HG03097 (cell line): ENCODE data around the gene COPB2.
"Not testable (repeated sequence)": the region's sequence is repeated elsewhere in the genome, so short reads cannot be mapped to it uniquely, and the experiment has no call there.

Experiments
- ATAC-seq: cut with Tn5 transposase; IDR thresholded peaks from one replicate; pipeline ENCODE4 v1.9.1; 2021; ENCODE audit not compliant: unreplicated experiment, low FRiP score

The COPB2 gene

DNA sequence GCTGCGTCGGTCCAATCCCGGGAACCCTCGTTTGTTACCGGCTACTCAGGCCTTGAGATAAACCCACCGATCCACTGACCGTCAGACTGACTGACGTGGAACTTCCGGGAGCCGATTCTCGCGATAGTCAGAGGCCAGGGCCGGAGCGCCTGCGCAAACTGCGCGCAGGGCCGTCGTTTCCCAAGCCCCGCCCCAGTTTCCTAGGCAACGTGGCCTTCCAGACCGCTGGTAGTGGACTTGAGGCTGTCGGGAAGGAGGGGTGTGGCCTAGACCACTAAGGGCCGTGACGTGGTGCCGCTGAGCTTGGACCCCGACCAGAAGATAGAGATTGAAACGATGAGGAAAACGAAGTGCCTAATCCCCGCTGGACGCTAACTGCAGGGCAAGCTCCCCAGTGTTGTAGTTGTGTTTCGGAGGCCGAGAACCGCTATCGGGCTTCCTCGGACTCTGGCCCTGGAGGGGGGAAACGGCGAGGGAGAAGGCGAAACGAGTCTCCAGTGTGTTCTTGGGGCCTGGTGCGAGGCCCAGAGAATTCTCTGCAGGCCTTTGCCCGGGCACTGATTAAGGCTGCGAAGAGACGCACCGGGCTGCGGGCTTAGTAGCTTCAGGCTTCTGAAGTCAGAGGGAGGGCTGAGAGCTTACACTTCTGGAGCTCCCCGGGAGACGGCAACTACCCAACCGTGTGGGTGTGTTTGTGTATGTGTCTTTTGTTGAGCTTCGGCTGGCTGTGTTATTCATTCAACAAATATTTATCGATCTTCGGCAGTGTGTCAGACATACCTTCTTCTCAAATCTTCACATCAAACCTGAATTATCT is at the start of gene COPB2:
TSS of gene COPB2 (minus strand) at position 96 of the 817 bp plus-strand sequence. CDS start 97 bp downstream, outside the sequence.
- peak; percentile 99 for ATAC-seq

DNA sequence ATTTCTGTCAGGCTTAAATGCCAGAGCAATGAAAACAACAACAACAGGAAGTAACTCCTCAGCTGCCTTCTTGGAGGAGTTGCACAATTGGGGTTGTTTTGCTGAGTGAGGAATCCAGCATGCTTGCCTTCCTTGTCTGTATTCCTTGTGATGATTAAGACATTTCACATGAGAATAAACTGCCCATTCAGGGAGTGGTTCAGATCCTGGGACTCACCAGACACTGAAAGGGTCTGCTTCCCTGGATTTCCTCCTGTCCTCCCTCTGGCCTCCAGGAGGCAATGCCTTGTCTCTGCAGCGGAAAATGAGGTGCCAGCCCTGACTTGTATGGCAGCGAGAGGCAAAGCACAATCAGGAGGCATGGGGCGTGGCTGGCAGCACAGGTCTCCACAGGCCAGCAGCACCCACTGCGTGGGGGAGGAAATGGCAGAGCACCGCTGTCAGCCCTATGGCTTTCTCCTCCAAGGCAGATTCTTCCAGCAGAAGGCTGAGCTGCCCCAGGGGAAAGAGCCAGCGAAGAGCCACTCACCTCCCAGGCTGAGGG is 45.4 kb upstream of the COPB2 start:
- ATAC-seq, result no peak

DNA sequence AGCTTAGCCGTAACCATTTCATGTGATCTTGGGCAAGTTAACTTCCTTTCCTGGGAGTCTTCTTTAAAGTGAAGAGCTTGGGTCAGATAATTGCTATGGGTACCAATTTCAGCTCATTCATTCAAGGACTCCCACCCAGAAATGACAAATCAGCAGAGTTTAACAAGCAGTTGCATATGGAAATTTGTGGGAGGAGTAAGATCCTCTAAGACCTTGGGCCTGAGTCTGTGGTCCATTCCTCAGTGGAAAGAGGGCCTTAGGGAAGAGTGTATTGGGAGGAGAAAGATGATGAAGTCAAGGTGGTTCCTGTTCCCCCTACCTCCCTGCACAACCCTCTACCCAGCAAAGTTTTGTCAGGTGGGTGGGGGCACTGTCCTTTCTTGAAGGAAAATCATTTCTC is 44.8 kb upstream of the COPB2 start:
- no peak for ATAC-seq

DNA sequence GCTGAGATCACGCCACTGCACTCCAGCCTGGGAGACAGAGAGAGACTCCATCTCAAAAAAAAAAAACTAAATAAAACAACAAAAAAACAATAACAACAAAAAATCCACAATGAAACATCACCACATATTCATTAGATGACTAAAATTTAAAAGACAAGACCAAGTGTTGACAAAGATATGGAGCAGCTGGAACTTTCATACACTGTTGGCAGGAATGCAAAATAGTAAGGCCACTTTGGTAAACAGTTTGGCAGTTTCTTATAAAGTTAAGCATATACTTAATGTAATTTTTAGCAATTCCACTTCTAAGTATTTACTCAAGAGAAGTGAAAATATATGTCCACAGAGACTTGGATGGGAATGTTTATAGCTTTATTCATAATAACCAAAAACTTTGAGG is 43.6 kb upstream of the COPB2 start:
- ATAC-seq, result no peak

DNA sequence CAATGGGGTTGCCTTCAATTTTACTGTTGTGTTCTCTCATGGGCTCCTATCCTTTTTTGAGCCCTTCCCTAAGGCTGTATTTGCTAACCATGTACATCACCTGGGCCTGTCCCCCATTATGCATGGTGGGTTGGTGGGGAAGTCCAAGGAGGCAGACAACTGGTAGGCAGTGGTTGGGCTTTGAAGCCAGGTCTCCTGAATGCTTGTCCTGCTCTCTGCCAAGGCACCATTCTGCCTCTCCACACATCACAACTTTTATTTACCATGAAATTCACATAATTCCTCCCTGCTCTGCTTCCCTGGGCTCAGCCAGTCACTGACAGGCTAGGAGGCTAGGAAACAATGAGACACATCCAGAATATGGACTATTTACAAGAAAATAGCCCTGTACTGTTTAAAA is 41.0 kb upstream of the COPB2 start:
- no peak for ATAC-seq

DNA sequence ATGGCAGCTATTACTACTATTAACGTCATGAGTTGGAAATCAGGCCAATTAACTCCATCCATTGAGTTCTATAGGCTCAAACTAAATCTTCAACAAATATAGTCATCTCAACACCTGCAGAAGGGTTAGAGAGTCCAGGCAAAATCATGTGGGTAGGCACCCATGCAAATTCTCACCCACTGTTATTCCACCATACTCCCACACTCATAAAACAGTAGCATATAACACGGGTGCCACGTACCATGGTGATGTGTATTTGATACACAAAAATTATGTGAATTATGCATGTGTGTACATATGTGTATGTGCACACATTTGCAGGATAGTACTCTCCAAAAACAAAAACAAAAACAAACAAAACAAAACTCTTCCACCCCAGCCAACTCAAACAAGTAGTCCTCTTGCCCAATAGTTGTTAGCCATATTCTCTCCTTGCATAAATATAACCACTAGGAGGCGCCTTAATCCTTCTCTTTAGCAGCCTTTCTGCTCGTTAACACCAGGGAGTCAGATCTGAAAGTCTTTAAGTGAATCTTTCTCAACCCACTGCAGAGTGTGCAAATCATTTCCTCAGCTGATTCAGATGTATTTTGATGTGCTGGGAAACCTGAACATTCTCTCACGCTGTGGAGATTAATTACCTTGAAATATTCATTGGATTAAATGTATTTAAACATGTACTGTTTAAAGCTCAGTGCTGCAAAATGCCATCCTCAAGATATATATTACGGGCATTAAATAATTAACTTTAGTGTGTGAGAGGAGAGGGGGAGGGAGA is 38.0 kb upstream of the COPB2 start:
- no peak for ATAC-seq

DNA sequence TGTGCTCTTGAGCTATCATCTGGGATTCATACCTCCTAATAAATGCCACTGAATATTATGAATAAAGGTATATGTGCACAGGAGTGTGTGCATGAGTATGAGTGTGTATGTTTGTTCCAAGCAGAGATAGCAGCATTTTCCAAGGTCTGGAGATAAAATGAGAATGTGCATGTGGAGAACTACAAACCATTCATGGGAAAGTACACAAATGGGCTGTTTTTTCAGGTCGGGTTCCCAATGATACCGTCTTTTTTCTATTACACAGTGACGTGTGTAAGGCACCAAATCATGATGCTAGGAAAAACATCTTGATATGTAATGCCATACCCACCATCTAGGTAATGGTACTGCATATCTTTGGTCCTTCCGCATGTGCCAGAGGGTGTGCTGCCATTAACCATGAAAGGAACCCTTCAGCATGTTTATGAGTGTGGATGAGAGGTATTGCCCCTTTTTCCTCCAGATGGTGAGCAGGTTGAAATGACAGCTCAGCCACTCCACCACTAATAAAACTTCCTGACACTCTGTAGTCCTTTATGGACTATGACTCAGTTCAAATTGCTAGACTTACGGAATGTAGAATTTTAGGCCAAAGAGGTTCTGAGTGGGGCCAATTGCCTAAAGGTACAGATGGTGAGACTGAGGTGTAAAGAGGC is 36.4 kb upstream of the COPB2 start:
- ATAC-seq, result no peak

DNA sequence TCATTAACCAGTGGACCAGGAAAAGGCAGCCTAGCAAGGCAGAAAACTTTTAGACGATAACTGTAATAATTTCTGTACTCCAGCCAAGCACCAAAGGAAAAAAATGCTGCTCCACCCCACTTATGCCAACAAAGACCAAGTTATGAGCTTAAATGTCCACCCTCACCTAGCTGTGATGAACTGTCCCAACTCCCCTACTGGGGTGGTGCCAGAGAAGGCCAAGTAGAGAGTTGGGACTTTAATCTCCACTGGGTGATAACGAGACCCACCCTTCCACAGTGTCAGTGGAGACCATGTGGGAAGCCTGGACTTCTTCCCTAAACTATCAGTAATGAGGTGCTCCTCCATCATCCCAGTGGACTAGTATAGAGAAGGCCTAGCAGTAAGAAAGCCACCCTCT is 33.8 kb upstream of the COPB2 start:
- ATAC-seq, result no peak

DNA sequence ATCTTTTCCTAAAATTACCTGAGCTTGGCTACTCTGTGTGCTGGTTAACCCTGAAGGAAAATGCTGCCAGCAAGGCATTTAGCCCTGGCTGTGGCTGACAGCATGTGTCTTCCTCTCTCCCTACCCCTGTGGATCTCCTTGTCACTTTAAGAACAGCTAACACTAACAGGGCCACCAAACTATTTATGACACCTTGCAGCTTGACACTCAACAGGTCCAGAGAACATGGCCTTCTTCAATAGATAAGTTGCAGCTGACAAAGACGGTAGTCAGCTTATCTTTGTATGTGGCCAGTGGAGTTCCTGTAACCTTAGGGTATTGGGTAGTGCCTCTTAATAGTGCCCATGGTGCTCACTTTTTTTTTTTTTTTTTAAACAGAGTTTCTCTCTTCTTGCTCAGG is 32.0 kb upstream of the COPB2 start:
- no peak for ATAC-seq

DNA sequence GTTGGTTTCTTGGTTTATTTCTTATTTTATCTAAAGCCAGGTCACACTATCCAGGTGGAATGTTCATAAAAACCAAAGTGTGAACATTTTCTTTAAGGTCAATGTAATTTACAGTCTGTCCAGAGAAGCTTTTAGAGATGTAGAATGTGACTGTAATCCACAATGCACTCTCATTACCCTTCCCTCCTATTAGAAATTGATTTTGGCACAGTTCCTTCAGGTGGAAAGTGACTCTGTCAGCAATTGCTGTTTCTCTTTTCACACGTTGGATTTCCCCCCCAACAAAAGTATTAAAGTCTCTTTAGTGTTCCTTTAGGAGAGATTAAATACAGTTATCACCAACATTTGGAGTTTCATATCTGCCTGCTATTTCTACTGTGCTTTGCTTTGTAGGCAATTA is 31.6 kb upstream of the COPB2 start:
- no peak for ATAC-seq

DNA sequence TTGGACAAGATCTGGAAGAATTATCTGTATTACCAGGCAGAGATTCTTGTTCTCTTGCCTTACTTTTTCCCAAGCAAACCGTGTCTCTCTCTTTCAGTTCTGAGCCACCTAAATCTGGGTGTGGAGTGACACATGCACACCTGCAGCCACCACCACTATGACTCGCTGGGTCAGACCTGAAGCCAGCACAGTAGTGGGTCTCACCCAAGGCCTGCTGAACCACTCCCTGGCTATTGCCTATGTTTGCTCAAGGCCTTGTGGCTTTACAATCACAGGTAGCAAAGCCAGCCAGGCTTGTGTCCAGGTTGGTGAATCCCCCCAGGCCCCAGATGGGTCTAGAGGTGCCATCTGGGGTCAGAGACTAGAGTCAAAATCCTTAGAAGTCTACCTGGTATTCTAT is 28.7 kb upstream of the COPB2 start:
- ATAC-seq, result no peak

DNA sequence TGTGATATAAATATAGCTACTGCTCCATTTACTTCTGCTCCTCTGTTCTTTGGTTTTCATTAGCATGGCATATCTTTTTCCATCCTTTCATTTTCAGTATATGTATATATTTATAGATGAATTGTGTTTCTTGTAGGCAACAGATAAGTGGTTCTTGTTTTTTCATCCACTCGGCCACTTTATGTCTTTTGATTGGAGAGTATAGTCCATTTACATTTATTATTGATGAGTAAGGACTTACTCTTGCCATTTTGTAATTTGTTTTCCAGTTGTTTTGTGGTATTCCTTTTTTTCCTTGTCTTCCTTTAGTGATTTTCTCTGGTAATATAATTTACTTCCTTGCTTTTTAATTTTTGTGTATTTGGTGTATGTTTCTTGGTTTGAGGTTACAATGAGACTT is 26.8 kb upstream of the COPB2 start:
- ATAC-seq, result no peak

DNA sequence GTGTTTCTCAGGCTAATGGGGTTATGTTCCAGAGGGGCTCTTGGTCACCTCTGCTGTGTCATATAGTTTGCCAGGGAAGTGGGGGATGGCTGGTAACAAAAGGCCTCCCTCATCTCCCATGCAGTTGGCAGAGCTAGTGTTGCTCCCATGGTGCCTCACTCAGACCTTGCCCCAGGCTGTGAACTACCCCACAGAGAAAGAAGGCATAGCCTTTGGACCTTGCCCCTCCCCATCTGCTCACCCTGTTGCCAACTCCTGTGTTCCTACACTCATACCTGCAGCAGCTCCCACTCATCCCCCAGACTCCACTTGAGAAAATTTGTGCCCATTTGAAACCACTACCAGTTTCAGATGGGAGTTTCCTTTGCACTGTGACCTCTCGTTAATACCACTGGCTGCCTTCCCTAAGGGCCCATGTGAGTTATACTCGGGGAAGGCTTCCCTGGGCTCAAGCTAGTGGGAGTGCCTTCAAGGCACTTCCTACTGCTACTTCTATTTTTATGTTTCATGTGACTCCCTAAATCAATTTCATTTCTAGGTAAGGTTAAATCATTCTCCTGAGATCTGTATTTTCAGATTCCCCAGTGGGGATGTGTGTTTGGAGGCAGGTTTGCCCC is 25.3 kb upstream of the COPB2 start:
- no peak for ATAC-seq

DNA sequence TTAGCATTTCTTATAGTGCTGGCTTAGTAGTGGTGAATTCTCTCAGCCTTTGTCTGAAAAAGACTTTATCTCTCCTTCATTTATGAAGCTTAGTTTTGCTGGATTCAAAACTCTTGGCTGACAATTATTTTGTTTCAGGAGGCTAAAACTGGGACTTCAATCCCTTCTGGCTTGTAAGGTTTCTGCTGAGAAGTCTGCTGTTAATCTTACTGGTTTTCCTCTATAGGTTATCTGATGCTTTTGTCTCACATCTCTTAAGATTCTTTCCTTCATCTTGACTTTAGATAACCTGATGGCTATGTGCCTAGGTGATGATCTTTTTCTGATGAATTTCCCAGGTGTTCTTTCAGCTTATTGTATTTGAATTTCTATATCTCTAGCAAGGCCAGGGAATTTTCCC is 23.4 kb upstream of the COPB2 start:
- ATAC-seq, result not testable (repeated sequence)

DNA sequence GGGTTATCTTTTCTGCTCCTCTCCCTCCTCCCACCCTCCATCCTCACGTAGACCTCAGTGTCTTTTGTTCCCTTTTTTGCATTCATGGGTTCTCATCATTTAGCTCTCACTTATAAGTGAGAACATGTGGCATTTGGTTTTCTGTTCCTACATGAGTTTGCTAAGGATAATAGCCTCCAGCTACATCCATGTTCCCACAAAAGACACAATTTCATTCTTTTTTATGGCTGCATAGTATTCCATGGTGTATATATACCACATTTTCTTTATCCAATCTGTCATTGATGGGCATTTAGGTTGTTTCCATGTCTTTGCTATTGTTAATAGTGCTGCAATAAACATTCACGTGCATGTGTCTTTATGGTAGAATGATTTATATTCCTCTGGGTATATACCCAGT is 11.7 kb upstream of the COPB2 start:
- ATAC-seq, result not testable (repeated sequence)

DNA sequence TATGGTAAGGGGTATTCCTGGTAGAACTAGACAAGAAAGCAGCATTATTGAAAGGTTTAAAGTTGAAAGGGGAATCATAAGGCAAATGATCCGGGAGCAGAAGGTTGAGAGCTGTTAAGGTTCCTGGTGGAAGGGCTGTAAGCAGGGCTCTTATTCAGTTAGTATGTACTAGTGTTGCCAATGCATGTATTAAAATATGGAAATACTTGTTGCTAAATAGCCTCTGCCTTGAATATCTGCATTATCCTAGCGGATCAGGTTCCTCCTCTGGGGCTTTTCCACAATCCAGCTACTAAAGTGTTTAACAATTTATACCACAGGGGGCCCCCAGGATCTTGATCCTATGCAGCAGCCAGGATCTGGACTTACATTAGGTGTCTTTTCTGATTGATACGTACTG is 7.3 kb upstream of the COPB2 start:
- ATAC-seq, result no peak

DNA sequence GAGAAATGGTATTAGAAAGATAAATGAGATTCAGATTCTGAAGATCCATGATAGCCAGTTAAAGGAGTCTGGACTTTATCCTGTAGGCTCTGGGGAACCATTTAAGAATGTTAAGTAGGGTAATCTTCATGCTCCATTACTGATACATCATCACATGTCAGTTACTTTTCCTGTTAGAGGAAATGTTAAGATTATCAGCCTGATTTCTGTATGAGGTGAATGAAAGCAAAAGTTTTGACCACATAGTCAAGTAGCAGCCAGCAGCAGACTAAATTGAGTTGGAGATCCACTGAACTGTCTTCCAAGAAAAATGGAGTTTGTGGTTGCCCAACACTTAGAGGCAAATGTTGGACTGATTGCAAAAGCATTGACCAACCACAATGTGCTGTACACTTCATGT is 4.7 kb upstream of the COPB2 start:
- no peak for ATAC-seq

DNA sequence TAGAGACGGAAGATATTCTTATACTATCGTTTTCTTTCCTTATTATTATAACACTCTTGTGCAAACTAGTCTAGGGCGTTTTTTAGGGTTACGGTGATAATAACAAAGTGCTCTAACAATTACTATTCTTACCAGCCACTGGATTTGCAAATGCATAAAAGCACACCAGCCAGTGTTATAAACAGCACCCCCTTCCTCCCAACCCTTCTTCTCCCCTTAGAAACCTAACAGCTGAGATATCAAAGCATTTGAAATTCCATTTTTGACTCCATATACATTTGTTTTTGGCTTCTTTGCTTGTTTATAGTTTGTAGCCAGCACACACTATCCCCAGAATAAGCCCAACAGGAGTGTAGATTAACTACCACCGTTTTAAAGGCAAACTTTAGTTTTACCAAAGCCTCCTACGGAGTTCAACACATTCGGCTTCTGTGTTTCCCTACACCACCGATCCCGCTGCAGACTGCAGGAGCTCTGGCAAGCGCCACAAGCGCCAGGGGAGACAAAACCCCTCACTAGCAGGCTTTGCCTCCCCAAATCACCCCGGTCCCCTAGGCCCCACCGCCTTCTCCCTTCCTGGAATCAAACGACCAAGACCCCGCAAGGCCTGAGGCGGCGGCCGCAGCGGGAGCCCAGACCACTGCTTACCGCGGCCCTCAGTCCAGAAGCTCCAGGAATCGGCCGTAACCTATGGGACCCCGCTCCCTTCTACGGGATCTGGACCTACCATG is 461 bp downstream of the COPB2 start:
- peak; percentile 9 for ATAC-seq

DNA sequence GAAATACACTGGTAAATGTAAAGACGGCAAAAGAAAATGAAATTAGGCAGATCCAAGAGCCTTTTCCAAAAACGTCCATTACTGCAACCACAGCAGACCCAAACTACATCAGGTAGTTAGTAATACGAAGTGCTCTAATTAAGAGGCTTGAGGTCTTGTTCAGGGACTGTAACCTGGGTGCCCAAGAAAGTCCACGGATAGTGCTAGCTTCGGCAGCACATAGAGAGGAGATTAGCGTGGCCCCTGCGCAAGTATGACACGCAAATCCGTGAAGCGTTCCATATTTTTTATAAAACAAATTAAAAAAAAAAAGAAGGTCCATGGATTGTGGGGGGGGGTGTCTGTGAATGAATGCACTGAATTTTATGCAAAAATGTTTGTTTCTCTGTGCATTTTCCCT is 1.4 kb downstream of the COPB2 start:
- no peak for ATAC-seq

DNA sequence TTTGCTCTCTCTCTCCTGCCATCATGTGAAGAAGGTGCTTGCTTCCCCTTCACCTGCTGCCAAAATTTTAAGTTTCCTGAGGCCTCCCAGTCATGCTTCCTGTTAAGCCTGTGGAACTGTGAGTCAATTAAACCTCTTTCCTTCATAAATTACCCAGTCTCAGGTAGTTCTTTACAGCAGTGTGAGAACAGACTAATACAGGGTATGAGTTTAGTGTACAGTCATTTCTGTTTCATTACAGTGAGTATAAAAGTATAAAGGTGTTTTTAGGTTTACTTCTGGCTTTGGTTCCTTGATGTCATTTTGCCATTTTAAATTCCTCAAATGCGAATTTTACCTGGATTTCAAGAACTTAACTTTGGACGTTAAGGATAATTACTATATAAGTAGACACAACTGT is 7.2 kb downstream of the COPB2 start:
- ATAC-seq, result not testable (repeated sequence)
